Stimulated activated CD8-positive, alpha-beta memory T cell treated with anti-CD3 and anti-CD28 coated beads, Interleukin-7, amount 100 ng/mL, for 48 hours (primary cell): ENCODE measurements around the gene TLR9.
"Not testable (repeated sequence)": the region's sequence is repeated elsewhere in the genome, so short reads cannot be mapped to it uniquely, and the experiment has no call there.

Experiments
- DNase-seq, 2 donors: peaks; one replicate each; pipeline ENCODE4 v3.0.0-alpha.2; 2020; ENCODE audit warnings: low read depth in 1 of 2; ENCODE audit errors: extremely low read depth in 1 of 2

TLR9 gene

DNA sequence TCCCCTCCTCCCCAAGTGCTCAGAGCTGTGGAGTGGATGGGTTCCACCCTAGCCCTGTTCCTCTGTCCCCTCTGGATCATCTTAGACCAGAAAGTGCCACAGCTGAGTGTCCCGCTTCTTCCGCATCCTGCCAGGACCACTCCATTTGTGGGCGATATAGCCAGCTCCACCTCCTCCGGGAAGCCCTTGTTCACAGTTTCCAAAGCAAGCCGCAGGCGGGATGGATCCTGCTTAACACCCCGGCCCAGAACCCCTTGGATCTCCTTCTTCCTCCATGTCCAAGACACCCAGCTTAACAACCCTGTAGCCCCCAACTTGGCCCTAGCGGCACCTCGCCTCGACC, 28.0 kb downstream of the TLR9 start:
- DNase-seq: no peak

- DNase-seq: no peak
Measured at GRCh38 chr3:52196977-52197376, 28.5 kb downstream of the TLR9 start.

GRCh38 chr3:52195823-52196331, 29.6 kb downstream of the TLR9 start:
- DNase-seq: no peak

- DNase-seq: no peak
Measured at GRCh38 chr3:52195291-52195597, 30.2 kb downstream of the TLR9 start.

DNA sequence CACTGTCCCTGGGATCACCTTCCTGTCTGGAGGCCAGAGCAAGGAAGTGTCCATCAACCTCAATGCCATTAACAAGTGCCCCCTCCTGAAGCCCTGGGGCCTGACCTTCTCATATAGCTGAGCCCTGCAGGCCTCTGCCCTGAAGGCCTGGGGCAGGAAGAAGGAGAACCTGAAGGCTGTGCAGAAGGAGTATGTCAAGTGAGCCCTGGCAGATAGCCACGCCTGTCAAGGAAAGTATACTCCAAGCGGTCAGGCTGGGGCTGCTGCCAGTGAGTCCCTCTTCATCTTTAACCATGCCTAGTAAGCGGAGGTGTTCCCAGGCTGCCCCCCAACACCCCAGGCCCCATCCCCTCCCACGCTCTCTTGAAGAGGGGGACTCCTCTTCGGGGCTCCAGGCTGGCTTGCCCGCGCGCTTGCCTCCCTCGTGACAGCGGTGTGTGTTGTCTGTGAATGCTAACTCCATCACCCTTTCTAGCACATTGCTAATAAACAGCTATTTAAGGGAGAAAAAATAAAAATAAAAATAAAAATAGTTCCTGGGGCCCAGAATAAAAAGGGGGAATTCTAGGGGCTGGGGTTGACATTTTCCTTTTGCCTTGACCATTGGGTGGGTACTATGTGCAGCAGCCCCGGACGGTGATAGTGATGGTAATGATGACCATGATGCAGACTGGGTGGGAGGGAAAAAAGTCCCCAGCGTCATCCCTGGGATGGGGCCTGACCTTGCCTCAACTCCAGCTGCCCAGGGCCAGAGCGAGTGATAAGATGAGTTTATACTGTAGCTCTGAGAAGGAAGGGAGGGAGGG, 30.8 kb downstream of the TLR9 start:
- no peak for DNase-seq

- no peak for DNase-seq
Measured at GRCh38 chr3:52193065-52193464, 32.4 kb downstream of the TLR9 start.

GRCh38 chr3:52191663-52192062, 33.8 kb downstream of the TLR9 start:
- no peak for DNase-seq

DNA sequence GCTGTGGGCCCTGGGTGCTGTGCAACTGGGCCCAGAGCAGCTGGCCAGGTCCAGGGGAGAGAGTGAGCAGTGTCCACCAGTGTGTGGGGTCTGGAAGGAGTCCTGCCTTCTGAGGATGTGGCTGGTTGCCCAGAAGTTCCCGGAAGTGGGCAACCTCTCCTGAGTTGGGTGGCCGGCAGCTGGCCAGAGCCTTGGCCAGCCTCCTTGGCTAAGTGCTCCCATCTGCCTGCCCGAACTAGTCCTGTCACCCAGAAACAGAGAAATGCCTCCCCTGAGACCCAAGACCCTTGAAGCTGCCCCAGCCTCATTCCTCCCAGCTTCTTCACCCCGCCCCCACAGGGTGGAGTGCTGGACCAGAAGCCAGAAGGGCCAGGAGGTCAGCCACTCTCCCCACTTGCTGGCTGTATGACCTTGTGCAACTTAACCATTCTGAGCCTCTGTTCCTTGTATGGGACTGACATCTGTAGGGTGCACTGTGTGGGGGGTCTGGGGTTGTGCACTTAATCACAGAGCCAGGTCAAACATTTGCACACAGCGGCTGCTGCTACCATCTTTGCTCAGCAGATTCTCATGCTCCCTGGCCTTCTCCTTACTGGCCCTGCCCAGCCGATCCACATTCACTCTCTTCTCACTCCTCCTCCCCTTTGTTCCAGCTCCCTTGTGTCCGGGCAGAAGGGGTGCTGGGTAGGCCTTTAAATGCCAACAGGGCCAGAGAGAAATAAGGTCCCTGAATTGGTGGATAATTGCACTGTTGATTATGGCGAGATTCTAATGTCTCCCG, 35.0 kb downstream of the TLR9 start:
- DNase-seq: no peak

DNA sequence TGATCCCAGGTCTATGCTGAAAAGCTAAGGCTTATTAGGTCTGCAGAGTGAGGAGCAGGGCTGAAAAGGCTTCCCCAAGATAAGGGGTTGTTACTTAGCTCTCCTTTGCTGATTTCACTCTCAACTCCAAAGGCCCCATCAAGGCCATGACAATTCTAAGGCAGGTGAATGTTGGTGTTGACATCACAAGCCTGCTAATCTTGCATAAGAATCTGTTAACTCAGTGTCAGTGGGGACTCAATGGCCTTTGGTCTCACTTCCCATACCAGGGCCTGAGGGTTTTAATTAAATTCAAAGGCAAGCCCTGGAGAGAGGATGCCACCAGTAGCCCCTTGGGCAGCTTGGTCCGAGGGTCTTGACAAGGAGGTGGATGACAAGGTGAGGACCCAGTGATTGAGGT, 36.9 kb downstream of the TLR9 start:
- no peak for DNase-seq

DNA sequence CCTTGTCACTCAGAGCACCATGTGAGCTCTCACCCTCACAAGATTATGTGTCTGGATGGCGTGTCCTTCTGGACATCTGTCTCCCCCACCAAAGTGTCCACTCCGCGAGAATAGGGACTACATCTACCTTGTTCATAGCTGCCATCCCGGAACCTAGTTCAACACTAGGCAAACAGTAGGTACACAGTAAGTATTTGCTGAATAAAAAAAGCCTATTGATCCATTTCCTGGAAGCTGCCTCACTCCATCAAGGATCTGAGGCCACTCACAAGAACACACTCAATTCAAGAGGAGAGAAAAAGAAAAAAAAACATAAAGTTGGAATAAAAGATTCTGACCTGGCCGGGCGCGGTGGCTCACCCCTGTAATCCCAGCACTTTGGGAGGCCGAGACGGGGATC, 38.7 kb downstream of the TLR9 start:
- DNase-seq: no peak

- DNase-seq: no peak
Measured at GRCh38 chr3:52185837-52186236, 39.6 kb downstream of the TLR9 start.

DNA sequence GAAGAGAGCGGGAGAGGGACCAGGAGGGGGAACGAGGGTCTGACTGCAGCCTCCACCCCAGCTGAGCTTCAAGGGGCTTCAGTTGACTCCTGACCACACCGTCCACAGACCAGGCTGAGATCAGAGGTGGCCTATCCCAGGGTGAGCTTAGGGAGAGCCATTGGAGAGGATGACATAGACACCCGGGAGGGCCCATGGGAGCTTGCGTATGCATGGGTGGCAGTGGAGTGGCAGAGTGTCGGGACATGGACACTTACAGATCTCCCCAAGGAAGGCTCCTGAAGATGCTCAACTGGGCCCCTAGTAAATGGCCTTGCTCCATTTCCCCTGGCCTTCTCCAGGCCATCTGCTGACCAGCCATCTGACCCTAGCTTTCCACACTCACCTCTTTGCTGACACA, 40.1 kb downstream of the TLR9 start:
- DNase-seq: no peak

- DNase-seq: no peak
Measured at GRCh38 chr3:52184690-52185089, 40.8 kb downstream of the TLR9 start.

GRCh38 chr3:52183786-52184445, 41.5 kb downstream of the TLR9 start:
- DNase-seq: no peak

DNA sequence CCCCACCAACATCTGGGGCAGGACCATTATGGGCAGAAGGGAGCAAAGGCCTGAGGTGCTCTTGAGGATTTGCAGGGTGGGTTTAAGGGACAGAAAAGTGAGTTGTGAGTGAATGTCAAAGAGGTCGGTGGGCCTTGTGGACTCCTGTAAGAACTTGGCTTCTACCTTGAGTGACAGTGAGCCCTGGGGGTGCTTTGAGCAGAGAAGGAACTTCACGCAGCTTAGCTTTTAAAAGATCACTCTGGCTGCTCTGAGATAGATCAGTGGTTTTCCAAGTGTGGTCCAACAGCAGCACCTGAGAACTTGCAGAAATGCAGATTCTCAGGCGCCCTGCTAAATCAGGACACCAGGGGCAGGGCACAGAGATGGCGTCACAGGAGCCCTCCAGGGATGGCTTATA, 42.8 kb downstream of the TLR9 start:
- DNase-seq: no peak

DNA sequence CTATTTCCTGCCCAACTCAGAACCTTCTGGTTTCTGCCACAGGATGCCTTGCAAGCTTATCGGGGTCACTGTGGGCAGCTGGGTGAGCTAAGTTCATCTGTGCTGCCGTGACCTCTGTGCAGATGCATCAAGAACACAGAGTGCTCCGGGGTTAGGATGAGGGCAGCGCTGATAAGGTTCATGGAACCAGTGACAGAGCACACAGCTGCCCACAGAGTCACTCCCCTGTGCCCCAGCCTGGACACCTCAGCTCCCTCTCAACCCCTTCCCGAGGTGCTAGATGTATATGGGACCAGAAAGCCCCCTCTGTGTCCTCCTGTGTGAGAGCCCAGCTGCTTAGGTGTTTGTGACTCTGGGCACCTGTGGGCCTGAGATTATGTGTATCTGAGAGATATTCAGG, 43.2 kb downstream of the TLR9 start:
- no peak for DNase-seq

DNA sequence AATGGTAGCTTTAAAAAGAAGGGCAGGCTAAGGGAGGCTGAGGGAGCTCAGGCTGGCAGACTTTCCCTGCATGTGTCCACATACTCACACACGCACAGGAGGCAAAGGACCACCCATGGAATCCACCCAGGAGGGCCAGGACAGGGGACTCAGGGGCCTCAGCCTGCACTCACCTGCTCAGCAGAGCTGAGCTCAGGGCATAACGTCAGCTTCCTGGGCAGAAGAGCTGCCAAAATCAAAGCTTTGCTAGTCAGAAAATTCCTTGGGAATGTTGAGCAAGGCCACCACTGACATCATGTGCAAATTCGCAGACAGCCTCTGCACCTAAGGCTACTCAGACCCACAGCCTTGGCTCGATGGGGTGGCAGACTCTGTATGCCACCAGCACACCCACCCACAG, 43.9 kb downstream of the TLR9 start:
- DNase-seq: no peak

GRCh38 chr3:52178537-52178936, 46.9 kb downstream of the TLR9 start:
- DNase-seq: no peak

DNA sequence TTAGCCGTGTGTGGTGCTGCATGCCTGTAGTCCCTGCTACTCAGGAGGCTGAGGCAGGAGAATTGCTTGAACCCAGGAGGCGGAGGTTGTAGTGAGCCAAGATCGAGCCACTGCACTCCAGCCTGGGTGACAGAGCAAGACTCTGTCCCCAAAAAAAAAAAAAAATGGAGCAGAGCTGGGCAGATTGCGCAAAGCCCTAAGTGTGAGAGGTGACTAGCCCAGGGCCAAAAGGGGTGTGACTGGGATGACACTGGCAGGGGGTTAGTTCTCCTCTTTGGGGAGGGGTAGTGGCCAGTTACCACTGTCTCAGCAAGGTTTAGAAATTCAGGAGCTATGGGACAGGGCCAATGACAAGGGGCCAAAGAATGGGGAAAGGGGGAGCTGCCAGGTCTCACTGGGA, 47.3 kb downstream of the TLR9 start:
- DNase-seq: not testable (repeated sequence)

- DNase-seq: no peak
Measured at GRCh38 chr3:52177701-52178042, 47.8 kb downstream of the TLR9 start.

- no peak for DNase-seq
Measured at GRCh38 chr3:52176951-52177700, 48.3 kb downstream of the TLR9 start.
